Upper lobe of right lung (tissue), 1 donor: ENCODE results near the gene NKD1. TPM values are rescaled to one million over a fixed set of nuclear protein-coding genes. Genes with fewer than 3 reads are reported as not detected.

Experiments
- ATAC-seq: fragments of 200-7000 bp; cut with Tn5 transposase; one replicate; pipeline ENCODE4 v1.9.1; 2020; ENCODE audit warnings: mild to moderate bottlenecking, moderate library complexity
- DNase-seq: peaks from one replicate; pipeline ENCODE4 v3.0.0-alpha.2; 2020
- H3K27ac ChIP-seq: fragments of 200-600 bp; one replicate; pipeline ENCODE4 v1.8.0; 2022
- H3K27me3 ChIP-seq: fragments of 200-600 bp; one replicate; pipeline ENCODE4 v1.8.0; 2022; ENCODE audit warnings: mild to moderate bottlenecking
- H3K36me3 ChIP-seq: fragments of 200-600 bp; one replicate; pipeline ENCODE4 v1.8.0; 2022
- H3K4me1 ChIP-seq: fragments of 200-600 bp; one replicate; pipeline ENCODE4 v1.8.0; 2022
- H3K4me3 ChIP-seq: fragments of 200-600 bp; one replicate; pipeline ENCODE4 v1.8.0; 2022; ENCODE audit warnings: mild to moderate bottlenecking
- H3K9me3 ChIP-seq: fragments of 200-600 bp; one replicate; pipeline ENCODE4 v1.8.0; 2022
- CTCF ChIP-seq: fragments of 200-600 bp; IDR thresholded peaks from one replicate; pipeline ENCODE4 v1.8.0; 2022; ENCODE audit warnings: antibody characterized with exemption
- intact Hi-C: fragments of 100-400 bp; cut with DNase I; formaldehyde crosslinking; loops from one replicate; pipeline ENCODE4 v1.11.0; 2022
- total RNA-seq: library from RNA; stranded (reverse); fragmentation: NEBNext Ultra II Directional; extraction: Animal tissue kit (Norgen Biotek cat#: 25700); gene quantifications from one replicate; pipeline ENCODE4 v1.2.1, GENCODE V29; 2021
- donor health status: DM: no; HTN: yes; CAD: no; lungs with severe emphysema.

Gene NKD1
- total RNA-seq, 1 donor from 2014 or later = 47.2 TPM

GRCh38 chr16:50617646-50618184, 69.5 kb downstream of the NKD1 start:
- TF ChIP-seq CTCF = no peak
- Histone ChIP-seq H3K4me3 (no peak overlapping the region), H3K36me3 (no peaks in the 10 kb centered on the region), H3K27me3 (no peaks in the 10 kb centered on the region), H3K27ac (no peak overlapping the region), H3K4me1 (peaks cover 31% of the 10 kb centered on the region), H3K9me3 (no peaks in the 10 kb centered on the region)
- intact Hi-C loops = no loop called here
- ATAC-seq = no peak
- no peak for DNase-seq

GRCh38 chr16:50618238-50618918, 70.2 kb downstream of the NKD1 start:
- Histone ChIP-seq H3K4me3 (no peak overlapping the region), H3K4me1 (peaks cover 25% of the 10 kb centered on the region), H3K27ac (no peak overlapping the region), H3K9me3 (no peaks in the 10 kb centered on the region), H3K27me3 (no peaks in the 10 kb centered on the region), H3K36me3 (no peaks in the 10 kb centered on the region)
- no peak for DNase-seq
- no peak for ATAC-seq
- no peak for TF ChIP-seq CTCF
- intact Hi-C loops = no loop called here

- H3K9me3 ChIP-seq = no peaks in the 10 kb centered on the region
- no peak for TF ChIP-seq CTCF
- H3K36me3 ChIP-seq = no peaks in the 10 kb centered on the region
- peaks cover 23% of the 10 kb centered on the region for H3K4me1 ChIP-seq
- intact Hi-C loops = no loop called here
- DNase-seq (no peak), ATAC-seq (no peak)
- H3K27ac ChIP-seq = no peak overlapping the region
- H3K4me3 ChIP-seq = no peak overlapping the region
- no peaks in the 10 kb centered on the region for H3K27me3 ChIP-seq
Measured at GRCh38 chr16:50619702-50620491, 71.7 kb downstream of the NKD1 start.

- H3K9me3 ChIP-seq = no peaks in the 10 kb centered on the region
- no peak overlapping the region for H3K4me3 ChIP-seq
Measured at GRCh38 chr16:50620646-50621451, 72.7 kb downstream of the NKD1 start.

More at GRCh38 chr16:50620646-50621451, 72.7 kb downstream of the NKD1 start:
- H3K36me3 ChIP-seq = no peaks in the 10 kb centered on the region
- DNase-seq (no peak), ATAC-seq (no peak)
- TF ChIP-seq CTCF = no peak
- intact Hi-C loops = no loop called here
- H3K4me1 ChIP-seq = peaks cover 14% of the 10 kb centered on the region
- H3K27me3 ChIP-seq = no peaks in the 10 kb centered on the region
- H3K27ac ChIP-seq = no peak overlapping the region
